Stomach (tissue), 4 donors: Measurements from ENCODE around the gene NMT1.

Experiments used
- CTCF ChIP-seq, 7 experiments: fragments of 450-650 bp in 4 of 7; fragments of 200-600 bp in 3 of 7; sonication (generic) in 3 of 7; IDR thresholded peaks; one replicate each; pipeline ENCODE4 v1.5.1; 2016 to 2019; ENCODE audit warnings: antibody characterized with exemption in 7 of 7, control low read depth in 2 of 7, mild to moderate bottlenecking in 1 of 7
- POLR2A ChIP-seq, 4 donors: fragments of 450-650 bp; IDR thresholded peaks; one replicate each; pipeline ENCODE4 v1.6.1; 2016; ENCODE audit warnings: antibody characterized with exemption in 4 of 4, control low read depth in 2 of 4, mild to moderate bottlenecking in 1 of 4, moderate library complexity in 1 of 4

GRCh38 chr17:45143767-45144198, 82.7 kb downstream of the NMT1 start:
- no peak for TF ChIP-seq CTCF (IDR thresholded peaks at IDR 0.05)
- no peak for TF ChIP-seq POLR2A (IDR thresholded peaks at IDR 0.05)
